SU-DHL-6 (cell line): ENCODE results near the gene HTR6.

ENCODE experiments used
- H2AFZ ChIP-seq: fragments of 200-600 bp; sonication (generic); 2 replicates; pipeline ENCODE4 v1.6.1; 2014; ENCODE audit warnings: low read depth, mild to moderate bottlenecking, moderate library complexity, mixed read lengths, antibody characterized with exemption, low read length; ENCODE audit not compliant: severe bottlenecking
- H3F3A ChIP-seq: fragments of 200-600 bp; shearing (Covaris generic); 2 replicates; pipeline ENCODE4 v1.6.0; 2016; ENCODE audit warnings: antibody characterized with exemption, mild to moderate bottlenecking; ENCODE audit not compliant: insufficient read depth
- H3K27ac ChIP-seq: fragments of 200-600 bp; sonication (generic); 2 replicates; pipeline ENCODE4 v1.5.1; 2016; ENCODE audit warnings: low read depth, mild to moderate bottlenecking, low read length, moderate library complexity, mixed read lengths
- H3K27me3 ChIP-seq: fragments of 200-600 bp; sonication (generic), shearing (Covaris generic); 2 replicates; pipeline ENCODE4 v1.6.0; 2014; ENCODE audit warnings: mild to moderate bottlenecking, low read length
- H3K36me3 ChIP-seq: fragments of 200-600 bp; sonication (generic); 2 replicates; pipeline ENCODE4 v1.6.1; 2014; ENCODE audit warnings: mild to moderate bottlenecking, low read length, mixed read lengths
- H3K4me2 ChIP-seq: fragments of 300-600, 200-600 bp; shearing (Covaris generic), sonication (generic); 2 replicates; pipeline ENCODE4 v1.6.0; 2014; ENCODE audit warnings: low read length, low read depth, mild to moderate bottlenecking; ENCODE audit not compliant: poor library complexity, severe bottlenecking
- H3K4me3 ChIP-seq: fragments of 200-600 bp; sonication (generic); 2 replicates; pipeline ENCODE4 v1.5.1; 2014; ENCODE audit warnings: antibody characterized with exemption, low read length, mild to moderate bottlenecking, mixed read lengths; ENCODE audit not compliant: insufficient read depth, poor library complexity, severe bottlenecking
- H3K79me2 ChIP-seq: fragments of 200-600 bp; sonication (generic); 2 replicates; pipeline ENCODE4 v1.6.1; 2014; ENCODE audit warnings: mild to moderate bottlenecking, low read length, moderate library complexity; ENCODE audit not compliant: insufficient read depth
- H3K9ac ChIP-seq: fragments of 200-600 bp; sonication (generic); 2 replicates; pipeline ENCODE4 v1.7.0; 2014; ENCODE audit warnings: mild to moderate bottlenecking, low read length
- H3K9me2 ChIP-seq: fragments of 200-600 bp; sonication (generic); replicated peaks from 2 replicates; pipeline ENCODE4 v1.6.1; 2014; ENCODE audit warnings: low read length; ENCODE audit not compliant: insufficient read depth
- H3K9me3 ChIP-seq: fragments of 200-600 bp; sonication (generic); 2 replicates; pipeline ENCODE4 v1.6.1; 2014; ENCODE audit warnings: low read length, mixed read lengths; ENCODE audit not compliant: insufficient read depth
- H4K20me1 ChIP-seq: fragments of 200-600 bp; sonication (generic); 2 replicates; pipeline ENCODE4 v1.6.1; 2014; ENCODE audit warnings: low read depth, mild to moderate bottlenecking, antibody characterized with exemption, low read length, moderate library complexity, mixed read lengths
- EZH2phosphoT487 ChIP-seq: fragments of 200-600 bp; sonication (generic), shearing (Covaris generic); conservative IDR thresholded peaks from 2 replicates; pipeline ENCODE4 v1.6.1; 2018; ENCODE audit warnings: mild to moderate bottlenecking, antibody characterized with exemption, low read length, moderate library complexity, mixed read lengths
- TF ChIP-seq, protein P1 (sequence below): fragments of 200-600 bp; sonication (generic); IDR thresholded peaks from one replicate; pipeline ENCODE4 v1.5.1; 2017; ENCODE audit warnings: antibody characterized with exemption, mild to moderate bottlenecking, low read length, moderate library complexity; ENCODE audit not compliant: insufficient read depth, poor library complexity, severe bottlenecking

Gene HTR6

DNA sequence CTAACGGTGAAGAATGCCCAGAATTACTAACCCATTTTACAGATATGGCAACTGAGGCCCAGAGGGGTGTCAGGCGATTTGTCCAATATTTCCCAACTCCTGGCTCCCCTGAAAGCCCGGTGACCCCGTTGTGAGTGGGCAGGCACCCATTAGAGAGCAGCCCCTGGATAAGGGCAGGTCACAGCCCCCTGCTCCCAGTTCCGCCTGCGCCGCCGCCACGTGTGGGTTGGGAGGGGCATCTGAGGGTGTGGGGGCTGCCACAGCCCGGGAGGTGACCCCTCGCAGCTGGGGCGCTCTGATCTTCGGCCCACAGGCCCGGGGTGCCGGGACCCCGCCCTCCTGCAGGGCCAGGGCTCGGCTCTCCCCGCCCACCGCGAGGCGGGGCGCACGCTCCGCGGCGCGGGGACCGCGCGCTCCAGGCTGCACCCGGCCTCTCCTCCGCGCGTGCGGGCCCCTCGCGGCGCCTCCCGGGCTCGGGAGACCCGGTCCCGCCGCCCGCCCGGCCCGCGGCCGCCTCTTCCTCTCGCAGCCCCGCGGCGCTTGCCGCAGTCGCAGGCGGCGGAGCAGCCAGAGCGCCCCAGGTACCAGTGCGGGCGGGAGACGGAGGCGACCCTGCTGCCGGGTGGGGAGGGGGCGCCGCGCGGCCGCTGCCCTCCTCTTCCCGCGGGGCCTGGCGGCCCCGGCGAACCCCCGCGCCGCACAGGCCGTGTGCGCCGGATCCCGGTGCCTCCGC is at the start of gene HTR6:
Gene HTR6 (plus strand): TSS at position 423 of the 733 bp plus-strand sequence. CDS start 879 bp downstream, outside the sequence.
- no peaks in the 10 kb centered on the region for H3K9me3 ChIP-seq
- H3K36me3 ChIP-seq: no peaks in the 10 kb centered on the region
- H3K79me2 ChIP-seq: no peaks in the 10 kb centered on the region
- H3F3A ChIP-seq: no peaks in the 10 kb centered on the region
- no peaks in the 10 kb centered on the region for H4K20me1 ChIP-seq
- no peaks in the 10 kb centered on the region for H3K9me2 ChIP-seq
- no peak within 1 kb of the TSS for H3K9ac ChIP-seq
- no peak for TF ChIP-seq EZH2phosphoT487
- H3K27ac ChIP-seq: no peak within 1 kb of the TSS
- H3K4me2 ChIP-seq: no peak within 1 kb of the TSS
- no peaks in the 10 kb centered on the region for H3K27me3 ChIP-seq
- no peak within 1 kb of the TSS for H2AFZ ChIP-seq
- H3K4me3 ChIP-seq: no peak within 1 kb of the TSS

DNA sequence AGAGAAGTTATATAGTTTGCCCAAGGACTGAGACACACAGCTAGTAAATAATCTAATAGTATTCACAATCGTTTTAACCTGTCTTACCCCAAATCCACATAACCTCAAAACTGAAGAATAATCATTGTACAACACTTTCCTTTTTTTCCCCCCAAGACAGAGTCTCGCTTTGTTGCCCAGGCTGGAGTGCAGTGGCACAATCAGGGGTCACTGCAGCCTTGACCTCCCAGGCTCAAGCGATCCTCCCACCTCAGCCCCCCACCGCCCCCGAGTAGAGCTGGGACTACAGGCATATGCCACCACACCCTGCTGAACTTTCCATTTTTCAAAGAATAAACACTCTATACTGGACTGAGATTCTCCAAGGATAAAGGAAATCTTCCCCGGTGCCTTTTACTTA is 49.2 kb upstream of the HTR6 start:
- no peak overlapping the region for H3K27ac ChIP-seq
- no peak overlapping the region for H3K4me2 ChIP-seq
- peaks cover 6% of the 10 kb centered on the region; the same call in 1 of the 2 replicates for H3K36me3 ChIP-seq
- no peaks in the 10 kb centered on the region for H3K27me3 ChIP-seq
- H3K9ac ChIP-seq: no peak overlapping the region
- no peak for TF ChIP-seq EZH2phosphoT487
- TF ChIP-seq, protein P1, sequence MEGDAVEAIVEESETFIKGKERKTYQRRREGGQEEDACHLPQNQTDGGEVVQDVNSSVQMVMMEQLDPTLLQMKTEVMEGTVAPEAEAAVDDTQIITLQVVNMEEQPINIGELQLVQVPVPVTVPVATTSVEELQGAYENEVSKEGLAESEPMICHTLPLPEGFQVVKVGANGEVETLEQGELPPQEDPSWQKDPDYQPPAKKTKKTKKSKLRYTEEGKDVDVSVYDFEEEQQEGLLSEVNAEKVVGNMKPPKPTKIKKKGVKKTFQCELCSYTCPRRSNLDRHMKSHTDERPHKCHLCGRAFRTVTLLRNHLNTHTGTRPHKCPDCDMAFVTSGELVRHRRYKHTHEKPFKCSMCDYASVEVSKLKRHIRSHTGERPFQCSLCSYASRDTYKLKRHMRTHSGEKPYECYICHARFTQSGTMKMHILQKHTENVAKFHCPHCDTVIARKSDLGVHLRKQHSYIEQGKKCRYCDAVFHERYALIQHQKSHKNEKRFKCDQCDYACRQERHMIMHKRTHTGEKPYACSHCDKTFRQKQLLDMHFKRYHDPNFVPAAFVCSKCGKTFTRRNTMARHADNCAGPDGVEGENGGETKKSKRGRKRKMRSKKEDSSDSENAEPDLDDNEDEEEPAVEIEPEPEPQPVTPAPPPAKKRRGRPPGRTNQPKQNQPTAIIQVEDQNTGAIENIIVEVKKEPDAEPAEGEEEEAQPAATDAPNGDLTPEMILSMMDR: no peak
- H3F3A ChIP-seq: no peaks in the 10 kb centered on the region; the same call in 1 of the 2 replicates
- no peak overlapping the region for H3K4me3 ChIP-seq
- no peak overlapping the region for H2AFZ ChIP-seq
- no peaks in the 10 kb centered on the region; the same call in 1 of the 2 replicates for H4K20me1 ChIP-seq
- H3K79me2 ChIP-seq: peaks cover 70% of the 10 kb centered on the region
- no peaks in the 10 kb centered on the region for H3K9me3 ChIP-seq
- no peaks in the 10 kb centered on the region for H3K9me2 ChIP-seq

DNA sequence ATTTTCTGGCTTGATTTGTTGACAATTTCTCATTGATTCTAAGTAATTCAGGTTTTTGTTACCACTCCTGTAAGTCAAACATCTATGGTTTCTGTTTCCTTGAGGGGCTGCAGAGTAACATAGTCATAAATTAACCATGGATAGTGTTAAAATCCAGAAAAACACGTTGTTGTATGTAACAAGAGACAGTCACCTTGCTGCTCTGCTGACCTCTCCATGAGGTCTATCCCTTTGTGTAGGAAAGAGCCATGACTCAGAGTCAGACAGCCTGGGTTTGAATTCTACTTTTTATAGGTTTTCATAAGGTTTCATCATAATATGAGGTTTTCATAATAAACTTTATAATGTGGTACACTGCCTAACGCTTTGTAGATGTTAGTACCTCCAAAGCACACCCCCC is 48.2 kb upstream of the HTR6 start:
- peaks cover 70% of the 10 kb centered on the region for H3K79me2 ChIP-seq
- H3K4me3 ChIP-seq: no peak overlapping the region
- H3K9me3 ChIP-seq: no peaks in the 10 kb centered on the region
- no peaks in the 10 kb centered on the region for H3K27me3 ChIP-seq
- no peak overlapping the region for H3K27ac ChIP-seq
- H3K9ac ChIP-seq: no peak overlapping the region
- no peak overlapping the region for H3K4me2 ChIP-seq
- no peaks in the 10 kb centered on the region; the same call in 1 of the 2 replicates for H4K20me1 ChIP-seq
- no peak for TF ChIP-seq EZH2phosphoT487
- H2AFZ ChIP-seq: no peak overlapping the region
- H3F3A ChIP-seq: no peaks in the 10 kb centered on the region; the same call in 1 of the 2 replicates
- no peaks in the 10 kb centered on the region for H3K9me2 ChIP-seq
- H3K36me3 ChIP-seq: peaks cover 6% of the 10 kb centered on the region; the same call in 1 of the 2 replicates

DNA sequence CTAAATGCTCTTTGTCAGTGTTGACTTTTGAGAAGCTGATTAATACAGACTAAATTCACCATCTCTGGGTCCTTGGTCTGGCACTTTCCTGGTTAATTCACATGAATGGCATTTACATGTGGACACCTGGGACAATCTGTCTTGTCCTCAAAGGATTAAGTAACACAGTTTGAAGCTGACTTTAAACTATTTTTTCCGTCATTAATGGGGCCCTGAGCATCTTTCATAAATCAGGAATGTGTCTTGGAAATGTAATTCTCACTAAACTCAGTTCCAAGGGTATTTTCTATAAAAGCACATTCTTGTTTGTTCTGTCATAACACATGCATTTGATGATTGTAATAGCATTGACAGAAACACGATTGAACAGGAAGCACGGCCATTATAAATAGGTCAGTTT is 47.3 kb upstream of the HTR6 start:
- Histone ChIP-seq H3K36me3 (peaks cover 6% of the 10 kb centered on the region; the same call in 1 of the 2 replicates), H3K9me2 (no peaks in the 10 kb centered on the region), H3K79me2 (peaks cover 74% of the 10 kb centered on the region), H3K4me3 (no peak overlapping the region), H3K27me3 (no peaks in the 10 kb centered on the region), H3K4me2 (no peak overlapping the region), H3K27ac (no peak overlapping the region), H2AFZ (no peak overlapping the region), H3K9me3 (no peaks in the 10 kb centered on the region), H3K9ac (no peak overlapping the region), H3F3A (no peaks in the 10 kb centered on the region; the same call in 1 of the 2 replicates), H4K20me1 (no peaks in the 10 kb centered on the region; the same call in 1 of the 2 replicates)
- TF ChIP-seq EZH2phosphoT487: no peak
- TF ChIP-seq, protein P1: no peak
